Rectal smooth muscle tissue (tissue), 1 donor: Measurements from ENCODE around the gene CYP26B1.

Source experiments
- H3K27ac ChIP-seq: one replicate; pipeline ENCODE4 v1.7.0; 2013; ENCODE audit warnings: low read depth, low read length, inconsistent platforms
- H3K27me3 ChIP-seq: one replicate; pipeline ENCODE4 v1.7.0; 2013; ENCODE audit warnings: low read length; ENCODE audit not compliant: control insufficient read depth, insufficient read depth
- H3K36me3 ChIP-seq: one replicate; pipeline ENCODE4 v1.7.0; 2013; ENCODE audit warnings: low read length; ENCODE audit not compliant: control insufficient read depth, insufficient read depth
- H3K4me1 ChIP-seq: one replicate; pipeline ENCODE4 v1.7.0; 2013; ENCODE audit warnings: low read length; ENCODE audit not compliant: control insufficient read depth, insufficient read depth
- H3K4me3 ChIP-seq: one replicate; pipeline ENCODE4 v1.7.0; 2013; ENCODE audit warnings: low read length
- H3K9ac ChIP-seq: one replicate; pipeline ENCODE4 v1.7.0; 2013; ENCODE audit warnings: low read length

CYP26B1 gene, protein sequence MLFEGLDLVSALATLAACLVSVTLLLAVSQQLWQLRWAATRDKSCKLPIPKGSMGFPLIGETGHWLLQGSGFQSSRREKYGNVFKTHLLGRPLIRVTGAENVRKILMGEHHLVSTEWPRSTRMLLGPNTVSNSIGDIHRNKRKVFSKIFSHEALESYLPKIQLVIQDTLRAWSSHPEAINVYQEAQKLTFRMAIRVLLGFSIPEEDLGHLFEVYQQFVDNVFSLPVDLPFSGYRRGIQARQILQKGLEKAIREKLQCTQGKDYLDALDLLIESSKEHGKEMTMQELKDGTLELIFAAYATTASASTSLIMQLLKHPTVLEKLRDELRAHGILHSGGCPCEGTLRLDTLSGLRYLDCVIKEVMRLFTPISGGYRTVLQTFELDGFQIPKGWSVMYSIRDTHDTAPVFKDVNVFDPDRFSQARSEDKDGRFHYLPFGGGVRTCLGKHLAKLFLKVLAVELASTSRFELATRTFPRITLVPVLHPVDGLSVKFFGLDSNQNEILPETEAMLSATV

GRCh38 chr2:72147303-72147971, at the start of gene CYP26B1:
TSS of gene CYP26B1 (minus strand) at chr2:72147862. CDS start at chr2:72147834, 28 bp downstream.
- Histone ChIP-seq H3K27me3 (peaks cover 34% of the 10 kb centered on the region), H3K4me1 (peaks cover 16% of the 10 kb centered on the region), H3K27ac (no peak within 1 kb of the TSS), H3K4me3 (peak within 1 kb of the TSS; percentile 67), H3K36me3 (no peaks in the 10 kb centered on the region), H3K9ac (no peak within 1 kb of the TSS)

GRCh38 chr2:72193723-72194122, 46.1 kb upstream of the CYP26B1 start:
- H3K4me3 ChIP-seq, result no peak overlapping the region
- no peaks in the 10 kb centered on the region for H3K36me3 ChIP-seq
- H3K4me1 ChIP-seq, result no peaks in the 10 kb centered on the region
- no peak overlapping the region for H3K27ac ChIP-seq
- H3K9ac ChIP-seq, result no peak overlapping the region
- H3K27me3 ChIP-seq, result no peaks in the 10 kb centered on the region

DNA sequence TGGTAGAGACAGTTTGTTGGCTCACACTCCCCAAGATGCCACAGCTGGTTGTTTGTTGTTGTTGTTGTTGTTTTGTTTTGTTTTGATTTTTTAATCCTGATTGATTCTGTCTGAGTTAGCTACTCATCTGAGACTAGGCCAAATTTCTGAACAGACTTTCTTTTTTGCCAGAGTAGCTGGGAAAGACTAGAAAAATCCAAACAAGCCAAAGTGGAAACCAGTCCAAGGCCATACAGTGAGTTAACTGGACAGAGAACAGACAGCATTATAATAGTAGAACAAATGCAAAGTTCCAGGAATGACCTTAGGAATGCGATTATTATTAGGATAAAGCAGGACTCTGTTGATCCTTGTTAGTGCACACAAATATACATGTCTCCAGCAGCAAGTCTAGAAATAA, 43.8 kb upstream of the CYP26B1 start:
- Histone ChIP-seq H3K4me1 (no peaks in the 10 kb centered on the region), H3K36me3 (no peaks in the 10 kb centered on the region), H3K4me3 (no peak overlapping the region), H3K27me3 (no peaks in the 10 kb centered on the region), H3K27ac (no peak overlapping the region), H3K9ac (no peak overlapping the region)

DNA sequence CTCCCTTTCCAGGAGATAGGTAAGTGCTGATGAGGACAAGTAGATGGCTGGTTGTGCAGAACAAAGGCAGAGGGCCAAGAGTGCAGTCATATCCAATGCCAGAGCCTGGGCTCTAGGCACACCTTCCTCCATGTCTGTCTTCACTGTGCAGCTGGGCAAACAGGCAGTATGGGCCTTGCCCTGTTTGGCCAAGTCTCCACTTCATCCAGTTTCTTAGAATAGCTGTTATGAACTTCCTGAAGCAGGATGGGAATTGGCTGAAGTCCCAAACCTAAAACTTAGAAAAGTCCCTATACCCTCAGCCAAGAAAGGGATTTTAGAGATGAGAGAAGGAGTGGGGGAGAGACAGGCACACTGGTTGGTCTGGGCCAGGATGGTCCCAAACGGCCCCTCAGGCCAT, 37.5 kb upstream of the CYP26B1 start:
- H3K27ac ChIP-seq, result no peak overlapping the region

GRCh38 chr2:72183466-72183865, 35.8 kb upstream of the CYP26B1 start:
- no peaks in the 10 kb centered on the region for H3K27me3 ChIP-seq
- no peaks in the 10 kb centered on the region for H3K4me1 ChIP-seq
- no peak overlapping the region for H3K9ac ChIP-seq
- H3K36me3 ChIP-seq, result no peaks in the 10 kb centered on the region
- H3K27ac ChIP-seq, result no peak overlapping the region
- no peak overlapping the region for H3K4me3 ChIP-seq

More for the DNA sequence above, 37.5 kb upstream of the CYP26B1 start:
- Histone ChIP-seq H3K9ac (no peak overlapping the region), H3K4me3 (no peak overlapping the region), H3K36me3 (no peaks in the 10 kb centered on the region), H3K4me1 (no peaks in the 10 kb centered on the region), H3K27me3 (no peaks in the 10 kb centered on the region)

DNA sequence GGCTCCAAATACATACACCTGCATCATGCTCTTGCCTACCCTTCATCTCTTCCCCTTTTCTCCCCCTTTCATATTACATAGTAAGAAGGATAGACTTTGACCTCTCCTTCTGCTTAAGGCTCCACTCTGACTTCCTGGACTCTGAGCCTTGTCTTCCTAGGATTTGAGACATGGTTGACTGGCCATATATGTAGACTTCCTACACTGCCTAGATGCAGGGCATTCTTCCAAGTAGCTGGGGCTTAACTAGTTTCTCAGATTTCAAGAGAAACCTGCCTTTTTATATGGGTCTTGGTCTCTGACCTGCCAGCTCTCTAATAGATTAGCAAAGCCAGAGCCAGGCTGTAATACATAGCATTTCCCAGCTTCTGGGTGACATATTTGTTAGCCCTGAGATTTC, 35.4 kb upstream of the CYP26B1 start:
- Histone ChIP-seq H3K27ac (no peak overlapping the region), H3K4me1 (no peaks in the 10 kb centered on the region), H3K27me3 (no peaks in the 10 kb centered on the region), H3K36me3 (peaks cover 2% of the 10 kb centered on the region), H3K9ac (no peak overlapping the region), H3K4me3 (no peak overlapping the region)

- no peaks in the 10 kb centered on the region for H3K27me3 ChIP-seq
- no peaks in the 10 kb centered on the region for H3K4me1 ChIP-seq
- no peak overlapping the region for H3K4me3 ChIP-seq
- H3K9ac ChIP-seq, result no peak overlapping the region
- no peak overlapping the region for H3K27ac ChIP-seq
- peaks cover 5% of the 10 kb centered on the region for H3K36me3 ChIP-seq
Observed at GRCh38 chr2:72182547-72182946, 34.9 kb upstream of the CYP26B1 start.

DNA sequence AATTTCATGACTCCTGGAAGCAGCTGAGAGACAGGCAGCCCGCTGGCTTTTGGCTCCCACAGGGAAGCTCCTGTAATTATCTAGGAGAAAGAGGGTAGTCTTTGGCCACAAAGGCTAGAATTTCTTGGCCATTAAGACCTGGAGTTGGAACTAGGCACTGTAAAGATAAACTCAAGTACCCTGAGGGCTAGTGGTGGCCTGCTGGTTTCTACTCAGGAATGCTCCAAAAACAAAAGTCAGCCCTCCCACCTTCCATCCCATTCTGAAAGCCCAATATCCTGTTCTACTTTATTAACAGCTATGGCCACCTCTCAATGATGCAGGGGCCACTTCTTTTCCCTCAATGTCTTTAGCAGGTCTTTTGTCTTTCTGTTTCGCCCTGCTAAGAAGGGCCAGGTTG, 34.0 kb upstream of the CYP26B1 start:
- Histone ChIP-seq H3K9ac (no peak overlapping the region), H3K36me3 (peaks cover 8% of the 10 kb centered on the region), H3K27ac (no peak overlapping the region), H3K4me3 (no peak overlapping the region), H3K4me1 (no peaks in the 10 kb centered on the region), H3K27me3 (no peaks in the 10 kb centered on the region)

DNA sequence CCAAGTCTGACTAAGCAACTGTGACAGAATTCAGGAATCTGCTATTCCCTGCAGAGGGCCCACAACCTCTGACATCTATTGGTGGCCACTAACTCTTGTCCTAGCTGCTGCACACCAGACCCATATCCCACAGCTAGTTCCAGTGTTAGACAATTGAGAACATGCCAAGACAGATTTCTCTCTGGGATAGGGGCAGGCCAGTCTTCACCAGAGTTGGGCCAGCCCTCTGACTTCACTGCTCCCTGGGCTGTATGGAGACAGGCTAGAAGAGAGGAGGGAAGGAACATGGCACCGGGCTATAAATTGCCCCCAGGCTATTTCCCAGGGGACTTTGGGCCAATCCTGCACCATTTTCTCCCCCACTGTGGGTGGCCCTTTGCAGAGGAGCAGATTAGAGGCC, 32.7 kb upstream of the CYP26B1 start:
- H3K4me3 ChIP-seq, result no peak overlapping the region
- no peaks in the 10 kb centered on the region for H3K27me3 ChIP-seq
- H3K36me3 ChIP-seq, result peaks cover 8% of the 10 kb centered on the region
- H3K4me1 ChIP-seq, result no peaks in the 10 kb centered on the region
- H3K27ac ChIP-seq, result no peak overlapping the region
- H3K9ac ChIP-seq, result no peak overlapping the region

GRCh38 chr2:72178551-72178950, 30.9 kb upstream of the CYP26B1 start:
- Histone ChIP-seq H3K9ac (no peak overlapping the region), H3K36me3 (peaks cover 8% of the 10 kb centered on the region), H3K4me1 (no peaks in the 10 kb centered on the region), H3K4me3 (no peak overlapping the region), H3K27me3 (no peaks in the 10 kb centered on the region), H3K27ac (no peak overlapping the region)

DNA sequence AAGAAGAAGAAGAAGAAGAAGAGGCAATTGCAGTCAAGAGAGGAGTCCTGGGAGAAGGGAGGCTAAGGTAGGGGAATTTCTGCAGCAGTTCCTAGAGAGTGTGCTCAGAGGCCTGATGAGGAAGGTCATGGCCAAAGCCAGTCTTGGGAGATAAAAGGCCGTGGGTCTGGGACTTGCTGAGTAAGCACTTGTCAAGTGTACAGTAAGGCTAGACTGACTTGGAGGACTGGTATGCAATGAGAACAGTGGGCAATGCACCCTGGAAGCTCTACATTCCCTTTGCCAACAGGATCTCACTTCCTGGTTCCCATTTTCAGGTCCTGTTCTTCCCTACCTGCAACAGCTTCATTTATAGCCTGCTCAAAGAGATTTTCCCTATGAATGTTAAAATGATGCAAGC, 28.6 kb upstream of the CYP26B1 start:
- Histone ChIP-seq H3K4me3 (no peak overlapping the region), H3K4me1 (no peaks in the 10 kb centered on the region), H3K36me3 (peaks cover 8% of the 10 kb centered on the region), H3K27me3 (no peaks in the 10 kb centered on the region), H3K9ac (no peak overlapping the region), H3K27ac (no peak overlapping the region)

- Histone ChIP-seq H3K36me3 (peaks cover 8% of the 10 kb centered on the region), H3K27ac (no peak overlapping the region), H3K4me1 (no peaks in the 10 kb centered on the region), H3K4me3 (no peak overlapping the region), H3K9ac (no peak overlapping the region), H3K27me3 (no peaks in the 10 kb centered on the region)
Observed at GRCh38 chr2:72175636-72176035, 28.0 kb upstream of the CYP26B1 start.
